Astrocyte (in vitro differentiated cells and primary cell): Measurements from ENCODE around the gene ITPKB. TPM values are rescaled to one million over a fixed set of nuclear protein-coding genes. Genes with fewer than 3 reads are reported as not detected.

ENCODE experiments used
- DNase-seq: peaks from one replicate; pipeline ENCODE4 v3.0.0-alpha.2; 2010; ENCODE audit warnings: low read depth
- FAIRE-seq: peaks from 2 replicates; lab custom pipeline; 2011; peaks lifted over from hg19 to GRCh38; lab: Jason Lieb, UNC
- H2AFZ ChIP-seq: 2 replicates; pipeline ENCODE4 v1.6.0; 2012; ENCODE audit warnings: low read depth, low read length, inconsistent platforms
- H3K27ac ChIP-seq: 2 replicates; pipeline ENCODE4 v1.5.1; 2011; ENCODE audit warnings: low read depth, low read length, inconsistent platforms
- H3K27me3 ChIP-seq: 2 replicates; pipeline ENCODE4 v1.6.0; 2011; ENCODE audit warnings: low read length, inconsistent platforms; ENCODE audit not compliant: insufficient read depth
- H3K36me3 ChIP-seq: 2 replicates; pipeline ENCODE4 v1.5.1; 2011; ENCODE audit warnings: low read length, inconsistent platforms; ENCODE audit not compliant: insufficient read depth
- H3K4me1 ChIP-seq: 2 replicates; pipeline ENCODE4 v1.5.1; 2011; ENCODE audit warnings: low read length, inconsistent platforms; ENCODE audit not compliant: insufficient read depth
- H3K4me2 ChIP-seq: 2 replicates; pipeline ENCODE4 v1.6.0; 2012; ENCODE audit warnings: low read length, inconsistent platforms
- H3K4me3 ChIP-seq: 2 replicates; pipeline ENCODE4 v1.5.1; 2011; ENCODE audit warnings: low read depth, mild to moderate bottlenecking, low read length, inconsistent platforms; ENCODE audit not compliant: insufficient read depth
- H3K79me2 ChIP-seq: 2 replicates; pipeline ENCODE4 v1.6.0; 2012; ENCODE audit warnings: mild to moderate bottlenecking, low read length, inconsistent platforms; ENCODE audit not compliant: insufficient read depth
- H3K9ac ChIP-seq: 2 replicates; pipeline ENCODE4 v1.6.0; 2012; ENCODE audit warnings: mild to moderate bottlenecking, low read length, inconsistent platforms
- H3K9me3 ChIP-seq: 2 replicates; pipeline ENCODE4 v1.5.1; 2012; ENCODE audit warnings: low read depth, mild to moderate bottlenecking, low read length, inconsistent platforms; ENCODE audit not compliant: insufficient read depth
- H4K20me1 ChIP-seq: 2 replicates; pipeline ENCODE4 v1.6.0; 2012; ENCODE audit warnings: low read length, inconsistent platforms; ENCODE audit not compliant: insufficient read depth
- H3K27ac Mint-ChIP-seq: one replicate; pipeline ENCODE4 v1.8.0; 2021; ENCODE audit warnings: mild to moderate bottlenecking, mixed read lengths; ENCODE audit not compliant: unreplicated experiment
- H3K27me3 Mint-ChIP-seq: one replicate; pipeline ENCODE4 v1.8.0; 2021; ENCODE audit warnings: low read depth, mixed read lengths; ENCODE audit not compliant: unreplicated experiment
- H3K36me3 Mint-ChIP-seq: one replicate; pipeline ENCODE4 v1.8.0; 2021; ENCODE audit warnings: low read depth, mixed read lengths; ENCODE audit not compliant: unreplicated experiment
- H3K4me1 Mint-ChIP-seq: one replicate; pipeline ENCODE4 v1.8.0; 2021; ENCODE audit warnings: low read depth, mixed read lengths; ENCODE audit not compliant: unreplicated experiment
- H3K4me3 Mint-ChIP-seq: one replicate; pipeline ENCODE4 v1.8.0; 2021; ENCODE audit warnings: mild to moderate bottlenecking, moderate library complexity, mixed read lengths; ENCODE audit not compliant: unreplicated experiment
- H3K9me3 Mint-ChIP-seq: one replicate; pipeline ENCODE4 v1.8.0; 2021; ENCODE audit warnings: mild to moderate bottlenecking, mixed read lengths; ENCODE audit not compliant: unreplicated experiment
- CTCF ChIP-seq: IDR thresholded peaks from 2 replicates; pipeline ENCODE4 v1.5.1; 2011; ENCODE audit warnings: low read depth, mild to moderate bottlenecking, inconsistent platforms, low read length, moderate library complexity; ENCODE audit not compliant: insufficient read depth
- EZH2 ChIP-seq: IDR thresholded peaks from 2 replicates; pipeline ENCODE4 v1.6.1; 2012; ENCODE audit warnings: mild to moderate bottlenecking, low read length, inconsistent platforms; ENCODE audit not compliant: insufficient read depth
- total RNA-seq: library from RNA; stranded (reverse); gene quantifications from 2 replicates; pipeline ENCODE4 v1.2.1, GENCODE V29; 2021

The ITPKB gene
- total RNA-seq, 1 donor from 2014 or later = 10.5 TPM

GRCh38 chr1:226702957-226703831 lies 35.9 kb downstream of the ITPKB start:
- Histone ChIP-seq H3K9me3 (no peaks in the 10 kb centered on the region), H3K9ac (peak overlapping the region; percentile 84), H4K20me1 (no peaks in the 10 kb centered on the region), H3K36me3 (no peaks in the 10 kb centered on the region), H2AFZ (peak overlapping the region; percentile 95), H3K4me2 (peak overlapping the region; percentile 88), H3K79me2 (no peaks in the 10 kb centered on the region), H3K27me3 (no peaks in the 10 kb centered on the region), H3K4me3 (peak overlapping the region; percentile 61), H3K4me1 (peaks cover 16% of the 10 kb centered on the region), H3K27ac (peak overlapping the region; percentile 81)
- Mint-ChIP-seq H3K4me3 (peak overlapping the region; percentile 79), H3K36me3 (peaks cover 14% of the 10 kb centered on the region), H3K27me3 (no peaks in the 10 kb centered on the region), H3K4me1 (peaks cover 18% of the 10 kb centered on the region), H3K9me3 (no peaks in the 10 kb centered on the region), H3K27ac (peak overlapping the region; percentile 83)
- no peak for FAIRE-seq
- no peak for TF ChIP-seq EZH2
- TF ChIP-seq CTCF = no peak
- DNase-seq = peak; percentile 80

DNA sequence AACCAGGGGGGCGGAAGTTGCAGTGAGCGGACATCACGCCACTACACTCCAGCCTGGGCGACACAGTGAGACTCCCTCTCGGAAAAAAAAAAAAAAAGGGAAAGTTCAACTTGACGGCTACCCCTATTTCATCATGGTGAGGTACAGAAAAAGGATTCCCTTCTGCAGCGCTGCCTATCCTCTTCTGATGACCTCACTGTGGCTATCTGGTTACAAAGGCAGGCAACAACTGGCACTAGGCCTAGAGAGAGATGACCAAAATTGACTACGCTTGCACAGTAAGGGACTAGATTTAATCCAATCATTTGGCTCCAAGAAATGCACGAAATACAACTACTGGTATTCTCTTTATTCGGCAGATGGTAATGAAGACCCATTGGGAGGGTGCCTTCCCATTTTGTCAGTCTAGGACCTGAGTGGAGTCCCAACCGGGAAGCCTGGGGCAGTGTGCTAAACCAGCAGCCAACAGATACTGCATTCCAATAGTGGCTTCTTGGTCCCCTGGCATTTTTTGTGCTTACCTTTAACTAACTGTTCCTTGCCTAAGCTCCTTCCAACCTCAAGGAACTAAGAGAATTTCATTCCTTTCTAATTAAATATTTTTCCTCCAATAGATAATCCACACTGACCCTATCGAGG lies 36.6 kb downstream of the ITPKB start:
- Histone ChIP-seq H3K27ac (peak overlapping the region; percentile 81), H3K4me3 (peak overlapping the region; percentile 61), H3K4me2 (peak overlapping the region; percentile 88), H2AFZ (no peak overlapping the region), H3K27me3 (no peaks in the 10 kb centered on the region), H3K9ac (peak overlapping the region; percentile 84), H3K9me3 (no peaks in the 10 kb centered on the region), H4K20me1 (no peaks in the 10 kb centered on the region), H3K79me2 (no peaks in the 10 kb centered on the region), H3K4me1 (peaks cover 16% of the 10 kb centered on the region), H3K36me3 (no peaks in the 10 kb centered on the region)
- Mint-ChIP-seq H3K9me3 (no peaks in the 10 kb centered on the region), H3K27ac (peak overlapping the region; percentile 59), H3K27me3 (no peaks in the 10 kb centered on the region), H3K4me1 (peaks cover 15% of the 10 kb centered on the region), H3K4me3 (peak overlapping the region; percentile 76), H3K36me3 (peaks cover 14% of the 10 kb centered on the region)
- DNase-seq = peak; percentile 72
- no peak for FAIRE-seq
- TF ChIP-seq CTCF (no peak), EZH2 (no peak)
